ENCODE results near the gene DNAJC10. TPM values are rescaled to one million over a fixed set of nuclear protein-coding genes. Genes with fewer than 3 reads are reported as not detected.

DNAJC10 gene
- polyA plus RNA-seq, 3 donors, result 25.2 to 102 (median 79.4) TPM

GRCh38 chr2:182827182-182827879 lies 111.3 kb downstream of the DNAJC10 start:
- no peak overlapping the region for H3K4me3 ChIP-seq (replicated peaks in 1 of 3; ENCODE audit: low read depth in 2 of 3, low read length in 3 of 3)
- no peaks in the 10 kb centered on the region for H3K4me1 ChIP-seq (ENCODE audit: control insufficient read depth in 1 of 2, insufficient read depth in 2 of 2, low read length in 2 of 2)
- Mint-ChIP-seq H3K4me1 (no peaks in the 10 kb centered on the region), H3K27me3 (ENCODE audit: low read depth in 3 of 3) (peaks cover 0 to 4% (median 0%) of the 10 kb centered on the region in 3 donors), H3K27ac (no peak overlapping the region), H3K36me3 (no peaks in the 10 kb centered on the region), H3K9me3 (peaks cover 0 to 4% (median 0%) of the 10 kb centered on the region in 7 donors), H3K4me3 (no peak overlapping the region)
- no peak overlapping the region for H3K27ac ChIP-seq (ENCODE audit: low read depth in 1 of 2, low read length in 2 of 2)
- no peaks in the 10 kb centered on the region for H3K27me3 ChIP-seq (ENCODE audit: control insufficient read depth in 2 of 2, insufficient read depth in 2 of 2, low read length in 2 of 2)
- no peak for DNase-seq
- TF ChIP-seq CTCF (IDR thresholded peaks at IDR 0.05), result no peak
- H3K36me3 ChIP-seq (replicated peaks in 1 of 2; ENCODE audit: control insufficient read depth in 1 of 2, insufficient read depth in 2 of 2, low read length in 2 of 2), result no peaks in the 10 kb centered on the region
- no peaks in the 10 kb centered on the region for H3K79me2 ChIP-seq (ENCODE audit: insufficient read depth, low read length)
- no peak overlapping the region for H3K4me2 ChIP-seq (replicated peaks; ENCODE audit: extremely low read depth, low read length, poor library complexity, severe bottlenecking)
- H3K9me3 ChIP-seq (replicated peaks in 1 of 2; ENCODE audit: control insufficient read depth in 1 of 2, insufficient read depth in 1 of 2, low read length in 2 of 2), result no peaks in the 10 kb centered on the region
- no peak overlapping the region for H2AFZ ChIP-seq (ENCODE audit: insufficient read depth, low read depth, low read length, poor library complexity, severe bottlenecking)
- no peak overlapping the region for H3K9ac ChIP-seq (ENCODE audit: insufficient read depth, low read length, poor library complexity, severe bottlenecking)
- intact Hi-C loops (cut with micrococcal nuclease), result no loop called here
- WGBS (ENCODE audit: insufficient coverage), result 93% methylated on average over 2 of the region's 2 CpGs
- no peaks in the 10 kb centered on the region for H4K20me1 ChIP-seq (ENCODE audit: insufficient read depth, low read length)

- Histone ChIP-seq H3K9ac (ENCODE audit: insufficient read depth, low read length, poor library complexity, severe bottlenecking) (no peak overlapping the region), H3K4me1 (ENCODE audit: control insufficient read depth in 1 of 2, insufficient read depth in 2 of 2, low read length in 2 of 2) (no peaks in the 10 kb centered on the region), H2AFZ (ENCODE audit: insufficient read depth, low read depth, low read length, poor library complexity, severe bottlenecking) (no peak overlapping the region), H4K20me1 (ENCODE audit: insufficient read depth, low read length) (no peaks in the 10 kb centered on the region), H3K4me2 (replicated peaks; ENCODE audit: extremely low read depth, low read length, poor library complexity, severe bottlenecking) (no peak overlapping the region), H3K9me3 (replicated peaks in 1 of 2; ENCODE audit: control insufficient read depth in 1 of 2, insufficient read depth in 1 of 2, low read length in 2 of 2) (no peaks in the 10 kb centered on the region), H3K27ac (ENCODE audit: low read depth in 1 of 2, low read length in 2 of 2) (no peak overlapping the region), H3K4me3 (replicated peaks in 1 of 3; ENCODE audit: low read depth in 2 of 3, low read length in 3 of 3) (no peak overlapping the region), H3K79me2 (ENCODE audit: insufficient read depth, low read length) (no peaks in the 10 kb centered on the region), H3K36me3 (replicated peaks in 1 of 2; ENCODE audit: control insufficient read depth in 1 of 2, insufficient read depth in 2 of 2, low read length in 2 of 2) (no peaks in the 10 kb centered on the region), H3K27me3 (ENCODE audit: control insufficient read depth in 2 of 2, insufficient read depth in 2 of 2, low read length in 2 of 2) (no peaks in the 10 kb centered on the region)
- no peaks in the 10 kb centered on the region for H3K36me3 Mint-ChIP-seq
- H3K27me3 Mint-ChIP-seq (ENCODE audit: low read depth in 3 of 3), result peaks cover 0 to 3% (median 0%) of the 10 kb centered on the region in 3 donors
- H3K9me3 Mint-ChIP-seq, result peaks cover 0 to 4% (median 0%) of the 10 kb centered on the region in 7 donors
- no peak overlapping the region for H3K4me3 Mint-ChIP-seq
- H3K4me1 Mint-ChIP-seq, result no peaks in the 10 kb centered on the region
- TF ChIP-seq CTCF (IDR thresholded peaks at IDR 0.05), result no peak
- DNase-seq, result no peak
- intact Hi-C loops (cut with micrococcal nuclease), result no loop called here
- no peak overlapping the region for H3K27ac Mint-ChIP-seq
Observed at GRCh38 chr2:182831101-182831500, 115.0 kb downstream of the DNAJC10 start.

All from CD14-positive monocyte (primary cell).